Mucosa of descending colon (tissue), 3 donors: ENCODE measurements around the gene PPP1R27. TPM values are rescaled to one million over a fixed set of nuclear protein-coding genes. Genes with fewer than 3 reads are reported as not detected.

ENCODE experiments used
- ATAC-seq: fragments of 200-7000 bp; cut with Tn5 transposase; one replicate; pipeline ENCODE4 v1.9.1; 2020; ENCODE audit warnings: mild to moderate bottlenecking, moderate library complexity
- DNase-seq, 3 donors: peaks; one replicate each; pipeline ENCODE4 v3.0.0-alpha.2; 2020
- H3K36me3 ChIP-seq: fragments of 200-600 bp; one replicate; pipeline ENCODE4 v1.8.0; 2021; ENCODE audit warnings: low read depth, mild to moderate bottlenecking
- H3K4me1 ChIP-seq: fragments of 200-600 bp; one replicate; pipeline ENCODE4 v1.8.0; 2021; ENCODE audit warnings: low read depth, mild to moderate bottlenecking
- H3K4me3 ChIP-seq: fragments of 200-600 bp; one replicate; pipeline ENCODE4 v1.8.0; 2021; ENCODE audit warnings: mild to moderate bottlenecking
- H3K9me3 ChIP-seq: fragments of 200-600 bp; one replicate; pipeline ENCODE4 v1.8.0; 2021; ENCODE audit warnings: mild to moderate bottlenecking
- CTCF ChIP-seq: fragments of 200-600 bp; IDR thresholded peaks from one replicate; pipeline ENCODE4 v1.8.0; 2022; ENCODE audit warnings: antibody characterized with exemption, mild to moderate bottlenecking
- intact Hi-C, 2 donors: fragments of 100-400 bp; cut with DNase I in 1 of 2; cut with micrococcal nuclease in 1 of 2; formaldehyde crosslinking; loops; one replicate each; pipeline versions ENCODE4 v1.11.0 to v1.11.1; 2022; cut with DNase I, micrococcal nuclease
- total RNA-seq, 3 donors: library from RNA; stranded (reverse); fragmentation: NEBNext Ultra II Directional in 2 of 3; extraction: Animal tissue kit (Norgen Biotek cat#: 25700) in 2 of 3; gene quantifications; one replicate each; pipeline versions ENCODE4 v1.2.1 to v1.2.4, GENCODE V29; 2021 to 2023
- donor health status: DM: no; HTN: no; CAD: no; lungs with moderate emphysema.
- donor health status: DM: no; HTN: no; CAD: no.
- donor health status: DM: no; HTN: yes; CAD: no.

Gene PPP1R27
- total RNA-seq, 3 donors from 2014 or later = 0.52 to 0.84 TPM; not detected in 1

GRCh38 chr17:81849457-81849856 is 14.6 kb upstream of the PPP1R27 start:
- H3K9me3 ChIP-seq = no peaks in the 10 kb centered on the region
- peaks cover 23% of the 10 kb centered on the region for H3K36me3 ChIP-seq
- no peak for DNase-seq
- no peaks in the 10 kb centered on the region for H3K4me1 ChIP-seq
- no peak overlapping the region for H3K4me3 ChIP-seq
- ATAC-seq = no peak
- intact Hi-C loops = no loop called here
- no peak for TF ChIP-seq CTCF

DNA sequence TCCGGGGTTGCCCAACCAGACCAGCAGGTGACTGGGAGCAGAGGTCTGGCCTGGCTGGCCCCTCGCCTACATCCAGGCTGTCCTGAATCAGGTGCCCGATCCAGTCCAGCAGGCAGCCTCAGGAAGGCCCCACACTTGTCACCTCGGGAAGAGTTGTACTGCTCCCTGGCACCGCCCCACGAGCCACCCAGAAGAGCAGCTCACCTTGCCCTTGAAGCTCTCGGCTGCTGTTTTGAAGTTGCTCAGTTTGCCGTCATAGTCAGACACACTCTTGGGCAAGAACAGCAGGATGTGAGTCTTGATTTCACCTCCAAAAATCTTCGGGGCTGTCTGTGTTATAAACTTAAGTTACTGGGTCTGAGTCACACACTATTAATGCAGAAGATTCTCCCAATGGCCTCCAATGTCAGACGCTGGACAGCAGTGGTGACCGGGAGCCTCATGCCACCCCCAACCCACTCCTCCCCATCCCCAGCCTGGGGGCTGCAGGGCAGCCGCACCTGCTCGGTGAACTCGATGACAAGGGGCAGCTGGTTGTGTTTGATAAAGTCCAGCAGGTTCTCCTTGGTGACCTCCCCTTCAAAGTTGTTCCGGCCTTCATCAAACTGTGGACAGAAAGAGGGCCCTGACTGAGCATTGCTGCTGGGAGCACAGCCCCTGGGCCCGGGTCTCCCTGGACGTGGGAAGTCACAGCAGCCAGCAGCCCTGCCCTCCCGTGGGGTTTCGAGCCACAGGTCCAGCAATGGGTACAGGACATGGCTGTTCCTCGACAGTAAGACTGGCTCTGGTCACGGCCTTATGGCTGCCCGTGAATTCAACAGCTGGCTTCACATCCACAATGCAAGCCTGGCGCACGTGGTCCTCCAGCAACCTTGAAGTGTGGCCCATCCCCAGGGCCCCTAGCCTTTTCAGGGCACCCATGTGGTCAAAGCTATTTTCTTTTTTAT is 12.2 kb upstream of the PPP1R27 start:
- H3K36me3 ChIP-seq = peaks cover 24% of the 10 kb centered on the region
- no peaks in the 10 kb centered on the region for H3K4me1 ChIP-seq
- H3K4me3 ChIP-seq = no peak overlapping the region
- ATAC-seq = no peak
- no peak for DNase-seq
- TF ChIP-seq CTCF = no peak
- intact Hi-C loops = no loop called here
- H3K9me3 ChIP-seq = no peaks in the 10 kb centered on the region

- intact Hi-C loops = no loop called here
- no peak for TF ChIP-seq CTCF
- peaks cover 20% of the 10 kb centered on the region for H3K36me3 ChIP-seq
- no peaks in the 10 kb centered on the region for H3K4me1 ChIP-seq
- DNase-seq = no peak
- no peak overlapping the region for H3K4me3 ChIP-seq
- no peaks in the 10 kb centered on the region for H3K9me3 ChIP-seq
- no peak for ATAC-seq
These were observed 11.3 kb upstream of the PPP1R27 start for GRCh38 chr17:81845881-81846742.

DNA sequence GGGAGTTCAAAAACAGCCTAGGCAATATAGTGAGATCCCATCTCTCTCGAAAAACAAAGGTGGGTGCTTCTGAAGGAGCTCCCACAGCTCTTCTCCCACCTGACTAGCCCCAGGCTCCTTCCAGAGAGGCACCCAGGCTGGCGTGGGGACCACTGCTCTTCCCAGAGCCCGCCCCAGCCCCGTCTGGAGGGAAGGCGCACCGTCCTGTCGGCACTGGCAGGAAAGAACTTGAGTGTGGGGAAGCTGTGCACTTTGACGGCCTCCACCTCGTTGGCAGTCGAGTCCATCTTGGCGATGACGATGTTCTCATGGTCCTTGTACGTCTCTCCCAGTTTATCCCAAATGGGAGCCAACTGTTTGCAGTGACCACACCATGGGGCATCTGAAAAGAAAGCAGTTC is 10.5 kb upstream of the PPP1R27 start:
- no peak for ATAC-seq
- H3K4me3 ChIP-seq = no peak overlapping the region
- intact Hi-C loops = no loop called here
- no peaks in the 10 kb centered on the region for H3K4me1 ChIP-seq
- peaks cover 20% of the 10 kb centered on the region for H3K36me3 ChIP-seq
- no peak for TF ChIP-seq CTCF
- no peaks in the 10 kb centered on the region for H3K9me3 ChIP-seq
- no peak for DNase-seq

DNA sequence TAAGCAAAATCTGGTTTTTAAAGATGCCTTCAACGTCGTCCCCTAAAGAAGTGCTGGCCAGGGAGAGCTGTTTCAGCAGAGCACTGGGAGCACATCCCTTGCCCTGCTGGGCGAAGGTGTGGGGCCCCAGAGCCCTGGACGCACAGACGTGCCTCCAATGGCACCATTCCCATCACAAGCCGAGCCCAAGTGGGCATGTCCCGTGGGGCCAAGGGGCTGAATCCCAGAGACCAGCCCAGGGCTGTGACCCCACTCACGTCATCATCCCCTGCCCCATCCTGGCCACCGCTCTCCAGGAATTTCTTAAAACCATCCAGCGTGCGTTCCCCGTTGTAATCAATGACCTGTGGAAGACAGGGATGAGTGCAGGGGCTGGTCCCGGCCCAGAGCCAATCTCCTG is 10.0 kb upstream of the PPP1R27 start:
- no peaks in the 10 kb centered on the region for H3K4me1 ChIP-seq
- DNase-seq (no peak), ATAC-seq (no peak)
- intact Hi-C loops = no loop called here
- H3K4me3 ChIP-seq = no peak overlapping the region
- TF ChIP-seq CTCF = no peak
- H3K36me3 ChIP-seq = peaks cover 20% of the 10 kb centered on the region
- no peaks in the 10 kb centered on the region for H3K9me3 ChIP-seq
